Activated B cell treated with CpG ODN at 0.5 μM for 24 hours (primary cell): ENCODE data around the gene GGPS1. TPM values are rescaled to one million over a fixed set of nuclear protein-coding genes. Genes with fewer than 3 reads are reported as not detected.
A peak's percentile ranks its signal among the peaks of the same experiment; 100 is the strongest.

Source experiments
- ATAC-seq: fragments of 200-7000 bp; cut with Tn5 transposase; one replicate; pipeline ENCODE4 v1.10.0; 2021; ENCODE audit warnings: low read depth, mild to moderate bottlenecking, moderate library complexity
- CTCF ChIA-PET: fragments of 350-600 bp; sonication (Branson Sonifier 250); formaldehyde crosslinking; loops from one replicate; lab custom pipeline; 2021; ENCODE audit warnings: antibody characterized with exemption; lab: Charles Lee
- POLR2A ChIA-PET: fragments of 350-600 bp; sonication (Branson Sonifier 250); formaldehyde crosslinking; loops from one replicate; lab custom pipeline; 2021; ENCODE audit warnings: antibody characterized with exemption; lab: Charles Lee
- DNase-seq: peaks from one replicate; pipeline ENCODE4 v3.0.0; 2022
- H3K27ac Mint-ChIP-seq: one replicate; pipeline ENCODE4 v1.8.0; 2020; ENCODE audit warnings: mixed read lengths
- H3K27me3 Mint-ChIP-seq: one replicate; pipeline ENCODE4 v1.8.0; 2021; ENCODE audit warnings: mixed read lengths
- H3K36me3 Mint-ChIP-seq: one replicate; pipeline ENCODE4 v1.8.0; 2021; ENCODE audit warnings: low read depth, mixed read lengths
- H3K4me1 Mint-ChIP-seq: one replicate; pipeline ENCODE4 v1.8.0; 2021; ENCODE audit warnings: mixed read lengths
- H3K4me3 Mint-ChIP-seq: one replicate; pipeline ENCODE4 v1.8.0; 2020; ENCODE audit warnings: mild to moderate bottlenecking, mixed read lengths
- H3K9me3 Mint-ChIP-seq: one replicate; pipeline ENCODE4 v1.8.0; 2020; ENCODE audit warnings: mixed read lengths
- CTCF ChIP-seq: fragments of 200-600 bp; IDR thresholded peaks from one replicate; pipeline ENCODE4 v1.8.0; 2022; ENCODE audit warnings: antibody characterized with exemption, mild to moderate bottlenecking
- intact Hi-C: fragments of 100-400 bp; cut with micrococcal nuclease; formaldehyde crosslinking; loops from one replicate; pipeline ENCODE4 v1.15.1; 2024
- total RNA-seq: library from RNA; stranded (reverse); gene quantifications from 2 replicates; pipeline ENCODE4 v1.2.3, GENCODE V29; 2022

Gene GGPS1
- total RNA-seq, 1 donor from 2014 or later: 33.8 TPM

- Mint-ChIP-seq H3K36me3 (peaks cover 35% of the 10 kb centered on the region), H3K27me3 (no peaks in the 10 kb centered on the region), H3K27ac (no peak overlapping the region), H3K4me3 (no peak overlapping the region), H3K9me3 (no peaks in the 10 kb centered on the region), H3K4me1 (peaks cover 12% of the 10 kb centered on the region)
- DNase-seq (no peak), ATAC-seq (peak; percentile 45)
- ChIA-PET CTCF (no interaction called here), POLR2A (no interaction called here)
- TF ChIP-seq CTCF: no peak
- intact Hi-C loops: no loop called here
Measured at GRCh38 chr1:235336903-235337302, 8.5 kb downstream of the GGPS1 start.

- POLR2A ChIA-PET: interaction anchor here (0.6 kb wide), 1 partner anchor 9 kb away, joined by 7 read pairs; no protein-coding TSS in a partner anchor
Measured at GRCh38 chr1:235339746-235340145, 11.4 kb downstream of the GGPS1 start.

GRCh38 chr1:235341334-235341733 is 13.0 kb downstream of the GGPS1 start:
- Mint-ChIP-seq H3K27ac (no peak overlapping the region), H3K27me3 (no peaks in the 10 kb centered on the region), H3K4me3 (no peak overlapping the region), H3K9me3 (no peaks in the 10 kb centered on the region), H3K4me1 (peaks cover 8% of the 10 kb centered on the region), H3K36me3 (peaks cover 54% of the 10 kb centered on the region)
- DNase-seq: no peak
- ATAC-seq: no peak
- CTCF ChIA-PET: interaction anchor here (1.1 to 1.9 kb wide), 4 partner anchors 12 to 88 kb away, joined by 3 to 6 read pairs (median 4); no protein-coding TSS in a partner anchor
- intact Hi-C loops: no loop called here
- no peak for TF ChIP-seq CTCF
- POLR2A ChIA-PET: no interaction called here

More at GRCh38 chr1:235339746-235340145, 11.4 kb downstream of the GGPS1 start:
- ATAC-seq (no peak), DNase-seq (no peak)
- Mint-ChIP-seq H3K36me3 (peaks cover 49% of the 10 kb centered on the region), H3K27me3 (no peaks in the 10 kb centered on the region), H3K27ac (no peak overlapping the region), H3K4me3 (no peak overlapping the region), H3K9me3 (no peaks in the 10 kb centered on the region), H3K4me1 (peaks cover 8% of the 10 kb centered on the region)
- no peak for TF ChIP-seq CTCF
- intact Hi-C loops: no loop called here
- CTCF ChIA-PET: interaction anchor here (1.7 kb wide), 1 partner anchor 76 kb away, joined by 6 read pairs; no protein-coding TSS in a partner anchor

GRCh38 chr1:235342039-235342438 is 13.7 kb downstream of the GGPS1 start:
- no peak for TF ChIP-seq CTCF
- no peaks in the 10 kb centered on the region for H3K27me3 Mint-ChIP-seq
- peaks cover 52% of the 10 kb centered on the region for H3K36me3 Mint-ChIP-seq
- ChIA-PET CTCF (interaction anchor here (0.6 to 1.9 kb wide), 3 partner anchors 9 to 75 kb away, joined by 3 to 4 read pairs (median 4); no protein-coding TSS in a partner anchor), POLR2A (no interaction called here)
- no peaks in the 10 kb centered on the region for H3K9me3 Mint-ChIP-seq
- H3K4me1 Mint-ChIP-seq: peaks cover 3% of the 10 kb centered on the region
- H3K27ac Mint-ChIP-seq: no peak overlapping the region
- intact Hi-C loops: no loop called here
- no peak overlapping the region for H3K4me3 Mint-ChIP-seq
- DNase-seq (no peak), ATAC-seq (no peak)

GRCh38 chr1:235342471-235342870 is 14.1 kb downstream of the GGPS1 start:
- DNase-seq (no peak), ATAC-seq (no peak)
- peaks cover 52% of the 10 kb centered on the region for H3K36me3 Mint-ChIP-seq
- no peaks in the 10 kb centered on the region for H3K27me3 Mint-ChIP-seq
- CTCF ChIA-PET: interaction anchor here (0.6 to 1.9 kb wide), 4 partner anchors 8 to 84 kb away, joined by 3 to 4 read pairs (median 4); no protein-coding TSS in a partner anchor
- no peaks in the 10 kb centered on the region for H3K9me3 Mint-ChIP-seq
- POLR2A ChIA-PET: no interaction called here
- intact Hi-C loops: no loop called here
- no peak overlapping the region for H3K27ac Mint-ChIP-seq
- no peak overlapping the region for H3K4me3 Mint-ChIP-seq
- TF ChIP-seq CTCF: no peak
- H3K4me1 Mint-ChIP-seq: no peaks in the 10 kb centered on the region
